GM15510 (cell line): Measurements from ENCODE around the gene ASXL2.

Experiments used
- POLR2A ChIP-seq: IDR thresholded peaks from 3 replicates; pipeline ENCODE4 v1.6.1; 2011; ENCODE audit warnings: borderline replicate concordance; ENCODE audit not compliant: insufficient read length; ENCODE audit errors: extremely low read depth

ASXL2 gene

GRCh38 chr2:25878361-25879132 is at the start of gene ASXL2:
TSS of gene ASXL2 (minus strand) at chr2:25878487. CDS start at chr2:25878222, 265 bp downstream.
- TF ChIP-seq POLR2A, result peak; percentile 92

GRCh38 chr2:25926984-25927756 is 48.9 kb upstream of the ASXL2 start:
- TF ChIP-seq POLR2A, result no peak

- no peak for TF ChIP-seq POLR2A
Observed at GRCh38 chr2:25922501-25922900, 44.2 kb upstream of the ASXL2 start.

- TF ChIP-seq POLR2A, result no peak
Observed at GRCh38 chr2:25920786-25921415, 42.6 kb upstream of the ASXL2 start.

GRCh38 chr2:25920336-25920735 is 42.0 kb upstream of the ASXL2 start:
- no peak for TF ChIP-seq POLR2A

- TF ChIP-seq POLR2A, result no peak
Observed at GRCh38 chr2:25917832-25918231, 39.5 kb upstream of the ASXL2 start.

- no peak for TF ChIP-seq POLR2A
Observed at GRCh38 chr2:25912851-25913695, 34.8 kb upstream of the ASXL2 start.

GRCh38 chr2:25905126-25905525 is 26.8 kb upstream of the ASXL2 start:
- no peak for TF ChIP-seq POLR2A

GRCh38 chr2:25903216-25903776 is 25.0 kb upstream of the ASXL2 start:
- TF ChIP-seq POLR2A, result no peak

- TF ChIP-seq POLR2A, result no peak
Observed at GRCh38 chr2:25899404-25899970, 21.2 kb upstream of the ASXL2 start.

GRCh38 chr2:25897506-25897905 is 19.2 kb upstream of the ASXL2 start:
- no peak for TF ChIP-seq POLR2A

- TF ChIP-seq POLR2A, result no peak
Observed at GRCh38 chr2:25895610-25896009, 17.3 kb upstream of the ASXL2 start.

GRCh38 chr2:25895018-25895417 is 16.7 kb upstream of the ASXL2 start:
- no peak for TF ChIP-seq POLR2A
